Colon (tissue), 2 donors: Measurements from ENCODE around the gene CCDC85B.

Experiments
- FAIRE-seq: peaks from 2 replicates; lab custom pipeline; 2012; peaks lifted over from hg19 to GRCh38; lab: Jason Lieb, UNC
- donor health status: control.
- donor health status: control.

CCDC85B gene

DNA sequence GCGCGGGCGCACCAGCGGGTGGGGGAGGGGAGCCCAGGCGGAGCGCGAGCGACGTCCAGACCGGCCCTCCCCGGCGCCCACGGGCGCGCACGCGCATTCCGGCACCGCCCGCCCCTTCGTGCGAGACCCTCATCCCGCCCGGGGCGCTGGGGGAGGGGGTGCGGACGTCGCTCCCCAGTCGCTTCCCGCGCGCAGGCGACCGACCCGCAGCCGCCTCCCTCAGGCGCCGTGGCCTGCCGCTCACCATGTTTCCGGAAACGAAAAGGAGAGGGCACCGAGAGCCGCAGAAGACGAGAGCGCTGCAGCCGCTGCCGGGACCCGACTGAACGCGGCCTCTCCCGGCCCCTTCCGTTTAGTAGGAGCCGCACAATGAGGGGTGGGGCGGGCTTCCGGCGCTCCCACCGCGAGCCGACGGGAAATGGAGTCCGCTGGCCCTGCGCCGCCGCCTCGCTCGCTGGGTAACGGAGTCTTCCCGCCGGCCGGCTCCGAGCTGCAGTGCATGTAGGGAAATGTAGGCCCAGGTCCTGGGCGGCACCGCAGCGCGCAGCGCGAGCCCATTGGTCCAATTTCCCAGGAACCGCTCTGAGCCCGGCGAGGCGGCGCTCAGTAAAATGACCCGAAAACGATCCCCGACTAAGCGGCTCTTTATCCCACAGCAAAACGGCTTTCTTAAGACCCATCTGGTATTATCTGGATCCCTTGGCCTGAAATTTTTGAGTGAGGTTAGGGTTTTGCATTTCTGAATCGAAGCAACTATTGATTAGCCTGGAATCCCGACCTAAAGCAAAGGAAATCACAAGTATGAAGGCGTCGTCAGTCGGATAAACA is 32.4 kb upstream of the CCDC85B start, which contains the start of gene CFL1:
Gene CFL1 (minus strand): TSS at position 328 of the 828 bp plus-strand sequence. CDS start 81 bp downstream, at position 247.
- FAIRE-seq = no peak

DNA sequence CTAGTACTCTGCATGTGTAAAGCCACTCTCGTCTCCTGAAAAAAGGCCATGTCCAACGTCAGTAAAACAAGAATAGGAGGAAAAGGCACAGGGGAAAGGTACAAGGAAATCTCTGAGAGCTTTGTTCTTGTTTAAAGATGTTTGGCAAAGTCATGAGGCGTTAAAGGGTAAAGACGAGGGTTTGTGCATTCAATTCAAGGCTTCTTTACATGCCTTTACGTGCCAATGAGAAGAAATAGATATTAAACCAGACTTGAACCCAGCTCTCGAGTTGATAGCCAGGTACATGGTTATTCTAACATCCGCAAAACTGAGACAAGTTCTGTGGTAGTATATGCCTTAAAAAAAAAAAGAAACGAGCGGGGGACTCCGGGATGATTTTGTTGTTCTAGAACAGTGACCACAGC is 31.8 kb upstream of the CCDC85B start:
- FAIRE-seq = no peak

DNA sequence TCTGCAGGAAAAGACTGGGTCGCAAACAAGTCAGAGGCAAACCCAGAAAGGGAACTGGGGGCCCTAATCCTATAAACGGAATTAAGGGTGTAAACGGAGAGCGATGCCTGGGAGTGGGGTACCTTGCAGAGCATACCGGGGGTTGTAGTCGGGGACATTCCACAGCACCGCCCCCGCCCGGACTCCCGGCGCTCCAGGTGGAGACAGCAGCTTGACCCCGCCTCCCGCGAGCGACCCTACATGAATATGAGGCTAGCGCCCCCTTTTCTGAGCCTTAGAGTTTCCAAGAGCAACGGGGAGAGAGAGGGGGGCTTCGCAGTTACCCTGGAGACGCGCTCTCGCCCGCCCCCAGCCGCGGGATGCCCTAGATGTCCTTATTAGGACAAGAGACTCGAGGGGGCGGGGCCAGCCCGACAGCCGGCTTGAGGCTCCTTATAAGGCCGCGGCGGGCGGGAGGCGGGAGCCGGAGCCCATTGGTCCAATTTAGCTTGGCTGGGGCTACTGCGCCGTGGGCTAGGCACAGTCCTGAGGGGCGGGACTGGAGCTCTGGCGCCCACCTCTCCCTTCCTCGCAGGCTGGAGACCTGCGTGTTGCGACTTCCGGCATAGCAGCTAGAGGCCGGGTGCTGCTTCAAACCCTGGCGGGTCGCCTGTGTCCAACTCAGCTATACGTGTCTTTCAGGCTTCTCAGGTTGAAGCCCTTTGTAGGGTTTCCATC is 31.2 kb upstream of the CCDC85B start:
- FAIRE-seq = no peak

DNA sequence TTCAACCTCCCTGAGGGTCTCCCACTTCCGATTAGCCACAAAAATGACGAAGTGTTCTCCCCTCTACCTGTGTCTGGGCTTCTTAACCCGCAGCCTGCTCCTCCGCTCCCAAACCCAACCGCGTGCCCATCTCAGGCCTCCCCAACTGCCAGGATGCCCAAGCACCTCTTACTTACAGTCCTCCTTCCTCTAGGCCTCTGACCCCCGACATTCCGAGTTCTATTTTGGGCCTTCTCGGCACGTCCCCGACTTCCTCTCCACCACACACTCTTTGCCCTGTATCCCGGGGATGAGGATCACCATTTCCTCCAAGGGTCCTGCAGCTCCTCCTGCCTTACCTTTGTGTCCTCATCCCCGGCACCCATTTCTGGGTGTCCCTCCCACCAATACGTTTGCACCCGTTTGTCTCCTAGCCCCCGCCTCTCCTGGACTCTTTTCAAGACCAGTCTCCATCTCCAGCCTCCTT is 30.6 kb upstream of the CCDC85B start:
- FAIRE-seq = no peak

DNA sequence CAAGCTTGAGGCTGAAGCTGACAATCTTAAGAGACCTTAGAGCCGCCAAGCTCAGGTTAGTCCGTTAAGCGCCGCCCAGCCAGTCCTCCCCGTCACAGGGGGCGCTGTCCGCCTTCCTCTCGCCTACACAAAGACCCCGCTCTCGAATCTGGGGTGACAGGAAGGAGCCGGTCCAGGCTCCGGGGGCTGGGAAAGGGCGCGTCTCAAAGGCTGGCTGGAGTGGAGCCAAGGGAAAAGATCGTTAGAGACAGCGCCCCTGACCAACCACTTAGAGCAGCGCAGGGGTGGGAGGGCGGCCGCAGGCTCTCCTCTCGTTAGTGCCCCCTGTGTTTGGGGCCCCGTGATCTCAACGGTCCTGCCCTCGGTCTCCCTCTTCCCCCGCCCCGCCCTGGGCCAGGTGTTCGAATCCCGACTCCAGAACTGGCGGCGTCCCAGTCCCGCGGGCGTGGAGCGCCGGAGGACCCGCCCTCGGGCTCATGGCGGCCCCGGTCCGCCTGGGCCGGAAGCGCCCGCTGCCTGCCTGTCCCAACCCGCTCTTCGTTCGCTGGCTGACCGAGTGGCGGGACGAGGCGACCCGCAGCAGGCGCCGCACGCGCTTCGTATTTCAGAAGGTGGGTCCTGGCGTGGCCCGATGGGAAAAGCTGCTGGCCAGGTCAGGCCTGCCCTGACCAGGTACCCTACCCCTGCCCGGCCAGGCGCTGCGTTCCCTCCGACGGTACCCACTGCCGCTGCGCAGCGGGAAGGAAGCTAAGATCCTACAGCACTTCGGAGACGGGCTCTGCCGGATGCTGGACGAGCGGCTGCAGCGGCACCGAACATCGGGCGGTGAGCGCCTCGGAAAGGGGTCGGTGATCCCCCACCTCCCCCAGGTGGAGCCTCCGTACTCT is 30.0 kb upstream of the CCDC85B start, which contains the start of gene MUS81:
Gene MUS81 (plus strand): TSS at position 156 of the 887 bp plus-strand sequence. CDS start 321 bp downstream, at position 477.
- FAIRE-seq = no peak

DNA sequence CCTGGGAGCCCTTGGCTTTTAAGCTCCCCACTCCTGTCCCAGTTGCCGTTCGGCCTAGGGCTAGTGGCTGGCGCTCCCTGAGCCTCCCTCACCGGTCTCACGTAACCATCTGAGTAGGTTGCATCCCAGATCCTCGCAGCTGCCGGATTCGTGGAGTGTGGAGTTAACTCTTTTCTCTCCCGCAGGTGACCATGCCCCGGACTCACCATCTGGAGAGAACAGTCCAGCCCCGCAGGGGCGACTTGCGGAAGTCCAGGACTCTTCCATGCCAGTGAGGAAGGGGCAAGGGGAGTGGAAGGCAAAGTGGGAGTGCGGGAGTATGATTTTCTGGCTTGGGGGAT is 29.3 kb upstream of the CCDC85B start:
- no peak for FAIRE-seq

DNA sequence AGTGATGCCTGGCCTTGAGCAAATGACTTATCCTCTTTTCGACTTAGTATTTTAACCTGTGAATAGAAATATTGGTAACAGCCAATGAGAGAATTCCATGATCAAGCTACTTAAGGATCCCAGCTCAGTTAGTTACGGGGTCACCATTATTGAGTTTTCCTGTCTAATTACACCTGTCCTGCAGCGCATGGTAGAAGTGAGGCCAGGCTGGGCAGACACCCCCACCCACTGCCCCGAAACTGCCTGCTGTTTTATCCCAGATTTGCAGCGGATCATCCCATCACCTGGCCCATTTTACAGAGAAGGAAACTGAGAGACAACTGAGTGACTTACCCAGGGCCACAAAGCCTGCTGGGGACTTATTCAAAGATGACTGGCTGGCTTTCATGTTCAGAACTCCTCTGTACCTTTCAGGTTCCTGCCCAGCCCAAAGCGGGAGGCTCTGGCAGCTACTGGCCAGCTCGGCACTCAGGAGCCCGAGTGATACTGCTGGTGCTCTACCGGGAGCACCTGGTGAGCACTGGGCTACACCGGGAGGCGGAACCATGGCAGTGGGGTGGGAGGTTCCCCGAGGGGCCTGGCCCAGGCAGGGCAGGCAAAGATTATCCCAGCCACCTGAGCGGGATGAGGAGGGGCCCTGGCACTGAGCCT is 28.8 kb upstream of the CCDC85B start:
- FAIRE-seq = no peak

DNA sequence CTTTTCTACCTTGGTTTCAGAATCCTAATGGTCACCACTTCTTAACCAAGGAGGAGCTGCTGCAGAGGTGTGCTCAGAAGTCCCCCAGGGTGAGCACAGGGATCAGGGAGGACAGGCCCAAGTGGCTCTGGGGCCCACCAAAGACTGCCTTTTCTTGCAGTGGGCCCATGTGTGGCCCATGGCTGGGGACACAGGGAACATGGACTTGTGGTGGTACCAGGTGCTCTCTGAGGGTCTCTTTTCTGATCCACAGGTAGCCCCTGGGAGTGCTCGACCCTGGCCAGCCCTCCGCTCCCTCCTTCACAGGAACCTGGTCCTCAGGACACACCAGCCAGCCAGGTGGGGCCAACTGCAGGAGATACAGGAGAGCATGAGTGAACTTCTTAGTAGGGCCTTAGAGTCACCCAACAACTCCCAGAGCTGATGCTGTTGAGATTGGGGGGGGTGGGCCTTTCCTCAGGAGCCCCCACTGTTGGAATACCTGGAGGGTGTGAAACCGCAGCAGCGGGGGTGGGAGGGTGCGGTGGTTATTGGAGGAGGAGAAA is 28.2 kb upstream of the CCDC85B start:
- FAIRE-seq = no peak

DNA sequence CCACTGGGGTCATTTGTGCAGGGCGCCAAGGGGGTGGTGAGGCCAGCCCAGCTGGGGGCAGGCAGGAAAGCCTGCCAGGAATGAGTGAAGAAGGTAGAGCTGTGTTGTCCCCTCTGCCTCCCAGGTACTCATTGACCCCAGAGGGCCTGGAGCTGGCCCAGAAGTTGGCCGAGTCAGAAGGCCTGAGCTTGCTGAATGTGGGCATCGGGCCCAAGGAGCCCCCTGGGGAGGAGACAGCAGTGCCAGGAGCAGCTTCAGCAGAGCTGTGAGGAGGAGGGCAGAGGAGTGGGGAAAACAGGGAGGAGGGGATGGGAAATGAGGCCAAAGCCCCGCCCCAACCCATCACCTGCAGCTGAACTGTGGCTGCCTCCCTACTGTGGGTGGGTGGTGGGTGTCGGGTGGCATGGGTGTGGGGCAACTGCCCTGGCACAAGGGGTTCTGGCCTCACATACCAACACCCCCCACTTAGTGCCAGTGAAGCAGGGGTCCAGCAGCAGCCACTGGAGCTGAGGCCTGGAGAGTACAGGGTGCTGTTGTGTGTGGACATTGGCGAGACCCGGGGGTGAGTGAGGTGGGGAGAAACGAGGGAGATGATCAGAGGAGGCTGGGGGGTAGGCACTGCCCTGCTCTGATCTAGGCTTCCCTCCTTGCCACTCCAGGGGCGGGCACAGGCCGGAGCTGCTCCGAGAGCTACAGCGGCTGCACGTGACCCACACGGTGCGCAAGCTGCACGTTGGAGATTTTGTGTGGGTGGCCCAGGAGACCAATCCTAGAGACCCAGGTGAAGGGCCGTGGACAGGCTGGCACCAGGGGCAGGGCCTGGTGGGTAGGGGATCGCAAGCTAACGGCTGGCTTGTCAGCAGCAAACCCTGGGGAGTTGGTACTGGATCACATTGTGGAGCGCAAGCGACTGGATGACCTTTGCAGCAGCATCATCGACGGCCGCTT is 27.3 kb upstream of the CCDC85B start:
- FAIRE-seq = no peak

DNA sequence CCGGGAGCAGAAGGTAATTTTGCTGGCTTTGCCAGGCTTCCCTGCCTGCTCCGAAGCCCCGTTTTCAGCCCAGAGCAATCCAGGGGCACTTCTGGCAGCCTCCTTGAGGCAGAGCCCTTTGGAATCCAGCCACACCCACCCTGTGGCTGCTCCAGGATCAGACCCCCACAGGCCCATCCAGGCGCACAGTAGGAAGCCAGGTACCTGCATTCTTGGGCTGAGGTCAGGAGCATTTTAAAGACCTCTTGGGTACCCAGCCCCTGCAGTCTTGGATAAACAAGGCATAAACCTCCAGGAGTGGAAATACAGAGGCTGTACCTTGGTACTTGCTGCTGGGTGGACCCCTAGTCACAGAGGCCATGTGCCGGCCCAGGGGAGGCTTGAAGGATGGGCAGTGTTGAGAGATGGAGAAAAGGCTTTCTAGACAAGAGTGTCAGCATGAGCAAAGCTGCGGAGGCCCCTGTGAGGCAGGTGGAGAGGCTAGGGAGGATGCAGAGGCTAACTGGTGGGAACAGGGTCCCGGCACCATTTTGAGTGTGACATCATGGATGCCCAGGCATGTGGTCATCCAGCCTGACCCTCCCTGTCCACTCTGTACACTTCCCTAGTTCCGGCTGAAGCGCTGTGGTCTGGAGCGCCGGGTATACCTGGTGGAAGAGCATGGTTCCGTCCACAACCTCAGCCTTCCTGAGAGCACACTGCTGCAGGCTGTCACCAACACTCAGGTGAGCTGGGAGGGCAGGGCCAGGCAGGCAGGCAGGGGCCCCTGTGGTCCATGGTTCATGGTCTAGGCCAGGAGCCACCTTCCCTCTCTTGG is 26.4 kb upstream of the CCDC85B start:
- no peak for FAIRE-seq

DNA sequence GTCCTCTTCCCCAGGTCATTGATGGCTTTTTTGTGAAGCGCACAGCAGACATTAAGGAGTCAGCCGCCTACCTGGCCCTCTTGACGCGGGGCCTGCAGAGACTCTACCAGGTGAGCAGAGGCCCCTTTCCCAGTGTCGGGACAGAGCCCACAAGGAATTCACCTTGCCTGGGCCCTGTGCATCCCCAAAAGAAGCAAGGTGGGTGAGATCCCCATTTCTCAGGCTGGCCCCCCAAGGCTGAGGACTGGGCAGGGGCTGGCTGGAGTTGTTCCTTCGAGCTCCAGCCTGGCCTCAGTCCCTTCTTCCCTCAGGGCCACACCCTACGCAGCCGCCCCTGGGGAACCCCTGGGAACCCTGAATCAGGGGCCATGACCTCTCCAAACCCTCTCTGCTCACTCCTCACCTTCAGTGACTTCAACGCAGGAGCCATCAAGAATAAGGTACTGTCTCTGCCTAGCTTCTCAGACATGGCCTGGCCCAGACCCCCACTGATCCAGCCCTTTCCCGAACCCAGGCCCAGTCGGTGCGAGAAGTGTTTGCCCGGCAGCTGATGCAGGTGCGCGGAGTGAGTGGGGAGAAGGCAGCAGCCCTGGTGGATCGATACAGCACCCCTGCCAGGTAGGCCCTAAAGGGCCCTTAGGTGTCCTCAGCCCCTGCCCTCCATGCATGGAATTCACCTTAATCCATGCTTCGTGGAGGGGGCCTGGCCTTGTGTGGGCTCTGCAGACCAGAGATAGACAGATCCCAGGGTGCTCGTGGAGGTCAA is 25.6 kb upstream of the CCDC85B start:
- FAIRE-seq = no peak

DNA sequence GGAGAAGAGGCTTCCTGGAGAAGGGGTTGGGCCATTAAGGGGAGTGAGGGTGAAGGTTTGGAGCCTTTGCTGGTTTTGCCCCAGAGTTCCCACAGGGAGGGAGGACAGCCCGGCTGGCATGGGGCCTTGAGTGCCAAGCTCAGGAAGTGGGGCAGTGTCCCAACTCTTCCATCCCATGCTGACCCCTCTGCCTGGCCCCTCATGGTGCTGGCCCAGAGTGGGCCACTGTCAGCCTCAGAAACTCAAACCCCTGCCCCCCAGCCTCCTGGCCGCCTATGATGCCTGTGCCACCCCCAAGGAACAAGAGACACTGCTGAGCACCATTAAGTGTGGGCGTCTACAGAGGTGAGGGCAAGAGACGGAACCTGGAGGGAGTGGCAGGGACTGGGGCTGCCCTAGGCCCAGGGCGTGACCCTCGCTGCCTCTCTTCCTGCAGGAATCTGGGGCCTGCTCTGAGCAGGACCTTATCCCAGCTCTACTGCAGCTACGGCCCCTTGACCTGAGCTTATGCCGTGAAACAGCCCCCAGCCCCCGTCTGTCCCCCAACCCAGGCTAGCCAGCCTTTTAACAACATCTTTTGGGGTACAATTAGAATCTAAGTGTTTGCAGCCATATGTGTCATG is 24.8 kb upstream of the CCDC85B start:
- FAIRE-seq = no peak

DNA sequence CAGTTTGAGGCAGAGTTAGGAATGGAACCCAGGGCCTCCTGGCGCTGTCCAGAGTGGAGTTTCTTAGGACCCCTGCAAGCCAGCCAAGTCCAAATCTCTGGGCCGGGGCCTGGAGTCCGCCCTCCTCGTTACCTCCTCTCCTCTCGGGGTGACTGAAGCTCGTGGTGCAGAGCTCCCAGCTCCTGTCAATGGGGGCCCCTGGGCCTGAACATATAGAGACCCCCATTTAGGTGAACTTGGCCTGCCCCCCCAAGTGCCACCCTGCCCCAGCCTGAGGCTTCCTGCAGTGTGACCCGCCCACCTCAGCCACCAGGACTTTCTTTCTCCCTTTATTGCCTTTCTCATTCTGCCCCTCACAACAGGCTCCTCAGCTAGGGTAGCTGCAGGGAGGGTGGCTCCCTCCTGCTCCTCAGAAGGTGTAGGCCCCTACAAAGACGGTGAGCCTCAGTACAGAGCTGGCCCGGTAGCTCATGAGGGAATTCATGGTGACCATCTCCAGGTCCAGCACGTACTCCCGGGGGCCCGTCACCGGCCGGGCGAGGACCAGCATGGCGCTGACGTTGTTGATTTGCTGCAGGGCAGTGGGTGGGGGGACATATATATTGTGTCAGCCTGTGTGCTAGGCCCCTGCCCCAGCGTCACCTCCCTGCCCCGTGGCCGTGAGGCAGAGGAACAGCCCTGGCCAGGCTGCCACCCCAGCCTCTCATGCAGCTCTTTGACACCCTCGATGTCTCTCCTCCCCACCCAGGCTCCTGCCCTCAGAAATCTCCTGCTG is 23.8 kb upstream of the CCDC85B start:
- no peak for FAIRE-seq

DNA sequence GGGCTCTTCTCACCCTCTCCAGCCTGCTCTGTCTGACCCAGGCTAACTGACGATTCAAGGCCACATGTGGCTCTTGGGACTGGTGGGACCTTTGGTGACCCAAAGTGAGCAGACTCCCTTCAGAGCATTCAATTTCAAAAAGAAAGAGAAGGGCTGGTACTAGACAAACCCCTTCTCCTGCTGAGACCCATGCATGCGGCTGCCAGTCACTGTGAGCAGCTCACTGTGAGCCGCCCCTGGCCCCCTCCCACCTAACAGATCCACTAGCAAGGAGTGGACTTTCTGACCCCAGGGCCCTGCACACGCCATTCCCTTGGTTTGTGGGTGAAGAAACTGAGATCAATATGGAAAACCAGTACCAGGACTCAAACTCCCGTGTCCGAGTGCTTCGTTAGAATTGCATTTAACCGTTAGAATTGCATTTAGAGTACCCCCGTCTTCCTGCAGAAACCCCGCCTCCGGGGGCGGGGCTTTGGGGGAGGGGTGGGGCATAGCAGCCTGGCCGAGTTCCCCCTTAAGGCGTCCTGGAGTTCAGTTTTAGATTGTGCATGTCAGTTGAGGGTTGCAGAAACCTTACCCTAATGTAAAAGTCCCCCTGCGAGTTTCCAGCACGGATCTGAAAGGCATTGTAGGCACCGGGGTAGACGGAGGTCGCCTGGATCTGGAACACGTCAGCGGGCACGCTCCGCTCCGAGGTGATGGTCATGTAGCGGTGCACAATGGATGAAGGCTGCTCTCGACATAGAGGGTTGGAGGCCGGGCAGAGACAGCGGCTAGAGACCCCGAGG is 23.0 kb upstream of the CCDC85B start:
- FAIRE-seq = no peak

DNA sequence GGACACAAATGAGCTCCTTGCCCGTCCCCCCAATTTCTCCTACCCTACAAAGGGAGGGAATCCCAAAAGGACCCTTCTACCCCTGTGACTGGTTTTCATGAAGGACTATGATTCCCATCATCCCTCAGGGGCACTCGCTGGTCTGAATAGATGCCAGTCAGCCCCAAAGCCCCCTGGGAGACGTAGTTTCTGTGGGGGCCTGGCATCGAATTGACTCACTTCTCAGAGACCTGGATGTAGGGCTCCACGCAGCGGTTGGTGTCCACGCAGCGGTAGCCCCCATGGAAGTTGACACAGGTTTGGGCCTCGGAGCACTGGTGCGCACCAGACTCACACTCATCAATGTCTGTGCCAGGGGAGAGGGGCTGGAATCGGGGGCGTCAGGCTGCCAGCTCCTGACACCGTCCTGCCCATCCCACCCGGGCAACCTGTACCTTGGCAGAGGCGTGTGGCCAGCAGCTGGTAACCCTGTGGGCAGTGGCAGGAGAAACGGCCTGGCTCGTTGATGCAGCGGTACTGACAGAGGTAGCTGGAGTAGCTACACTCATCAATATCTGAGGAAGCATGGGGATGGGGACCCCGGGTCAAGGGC is 22.3 kb upstream of the CCDC85B start:
- no peak for FAIRE-seq

DNA sequence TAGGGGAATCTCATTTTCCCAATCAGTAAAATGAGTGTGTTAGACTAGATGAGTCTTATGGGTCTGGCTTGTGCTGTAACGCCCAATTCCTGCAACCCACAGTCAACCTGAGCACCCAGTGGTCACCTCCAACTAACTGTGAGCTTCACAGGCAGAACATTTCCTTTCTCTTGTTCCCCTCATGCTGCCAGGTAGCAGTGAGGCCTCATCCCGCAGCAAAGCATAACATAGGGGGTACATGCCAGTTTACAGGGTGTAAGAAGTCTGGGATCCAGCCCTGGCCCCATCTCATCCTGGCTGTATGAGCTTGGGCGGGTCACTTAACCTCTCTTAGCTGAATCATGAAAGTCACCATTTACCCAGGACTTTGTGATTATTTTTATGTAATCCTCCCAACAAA is 21.6 kb upstream of the CCDC85B start:
- no peak for FAIRE-seq
